Endothelial cell of umbilical vein (primary cell): ENCODE measurements around the gene JAKMIP1. TPM values are rescaled to one million over a fixed set of nuclear protein-coding genes. Genes with fewer than 3 reads are reported as not detected.

Source experiments
- BruUV-seq: library from RNA; stranded (reverse); fragments of 400-500 nt; replicated peaks from 2 replicates; lab custom pipeline; 2021; lab: Mats Ljungman, UMichigan
- CTCF ChIA-PET: fragments of 300-600, 350-600 bp; sonication (Branson Sonifier 250); formaldehyde crosslinking; loops from one replicate; lab custom pipeline; 2021; ENCODE audit warnings: antibody characterized with exemption, inconsistent platforms; lab: Charles Lee
- POLR2A ChIA-PET: fragments of 300-600, 350-600 bp; sonication (Branson Sonifier 250); formaldehyde crosslinking; loops from one replicate; lab custom pipeline; 2021; ENCODE audit warnings: antibody characterized with exemption, inconsistent platforms; lab: Charles Lee
- DNase-seq: peaks from one replicate; pipeline ENCODE4 v3.0.0-alpha.2; 2011; ENCODE audit warnings: low read depth, low spot score
- FAIRE-seq: peaks from 2 replicates; lab custom pipeline; 2011; peaks lifted over from hg19 to GRCh38; lab: Jason Lieb, UNC
- H2AFZ ChIP-seq: 2 replicates; pipeline ENCODE4 v1.6.0; 2012; ENCODE audit warnings: low read depth, low read length, control low read depth, inconsistent platforms
- H3K27ac ChIP-seq: 2 replicates; pipeline ENCODE4 v1.5.1; 2011; ENCODE audit warnings: low read depth, mild to moderate bottlenecking, control low read depth, low read length, moderate library complexity; ENCODE audit not compliant: insufficient read depth
- H3K27me3 ChIP-seq, 2 experiments: 2 replicates each; pipeline versions ENCODE4 v1.6.0 to v1.6.1; 2011; ENCODE audit warnings: low read length in 2 of 2, mixed read lengths in 1 of 2; ENCODE audit not compliant: control insufficient read depth in 2 of 2, insufficient read depth in 2 of 2
- H3K36me3 ChIP-seq, 2 experiments: 2 replicates in 1 of 2; 3 replicates in 1 of 2; pipeline ENCODE4 v1.5.1; 2011; ENCODE audit warnings: low read length in 2 of 2, mild to moderate bottlenecking in 1 of 2, moderate library complexity in 1 of 2; ENCODE audit not compliant: control insufficient read depth in 2 of 2, insufficient read depth in 2 of 2; ENCODE audit errors: extremely low read depth in 1 of 2
- H3K4me1 ChIP-seq: 3 replicates; pipeline ENCODE4 v1.5.1; 2011; ENCODE audit warnings: mild to moderate bottlenecking, low read length; ENCODE audit not compliant: control insufficient read depth, insufficient read depth; ENCODE audit errors: extremely low read depth
- H3K4me2 ChIP-seq: 2 replicates; pipeline ENCODE4 v1.6.1; 2011; ENCODE audit warnings: low read length, control low read depth, mixed read lengths; ENCODE audit not compliant: insufficient read depth
- H3K4me3 ChIP-seq, 3 experiments: fragments of 200-600 bp in 1 of 3; sonication (generic), shearing (Covaris generic) in 1 of 3; replicated peaks in 1 of 3; 2 replicates each; pipeline ENCODE4 v1.5.1; 2011 to 2016; ENCODE audit warnings: control low read depth in 3 of 3, low read length in 3 of 3, mild to moderate bottlenecking in 2 of 3, inconsistent platforms in 1 of 3, low read depth in 1 of 3, moderate library complexity in 1 of 3; ENCODE audit not compliant: insufficient read depth in 1 of 3
- H3K79me2 ChIP-seq: 2 replicates; pipeline ENCODE4 v1.6.0; 2012; ENCODE audit warnings: low read length, inconsistent platforms; ENCODE audit not compliant: control insufficient read depth, insufficient read depth
- H3K9ac ChIP-seq: replicated peaks from 2 replicates; pipeline ENCODE3; 2011; ENCODE audit warnings: low read length, control low read depth; ENCODE audit not compliant: insufficient read depth; ENCODE audit errors: extremely low read depth
- H3K9me1 ChIP-seq: replicated peaks from 3 replicates; pipeline ENCODE4 v1.6.0; 2011; ENCODE audit warnings: mild to moderate bottlenecking, low read length; ENCODE audit not compliant: control insufficient read depth, insufficient read depth; ENCODE audit errors: extremely low read depth
- H3K9me3 ChIP-seq: replicated peaks from 2 replicates; pipeline ENCODE4 v1.5.1; 2012; ENCODE audit warnings: low read length, inconsistent platforms; ENCODE audit not compliant: control insufficient read depth, insufficient read depth
- H4K20me1 ChIP-seq: replicated peaks from 2 replicates; pipeline ENCODE3; 2011; ENCODE audit warnings: mild to moderate bottlenecking, low read length; ENCODE audit not compliant: control insufficient read depth, insufficient read depth; ENCODE audit errors: extremely low read depth
- CTCF ChIP-seq, 2 donors: IDR thresholded peaks; 1 replicate in 1 of 2; 2 replicates in 1 of 2; pipeline ENCODE4 v1.5.1; 2011; ENCODE audit warnings: low read length in 2 of 2, mild to moderate bottlenecking in 2 of 2, moderate library complexity in 2 of 2, control low read depth in 1 of 2, inconsistent platforms in 1 of 2, low read depth in 1 of 2; ENCODE audit not compliant: insufficient read depth in 1 of 2; ENCODE audit errors: extremely low read depth in 1 of 2
- EZH2 ChIP-seq: IDR thresholded peaks from 2 replicates; pipeline ENCODE4 v1.6.1; 2012; ENCODE audit warnings: borderline replicate concordance, low read depth, mild to moderate bottlenecking, moderate library complexity, low read length, inconsistent platforms; ENCODE audit not compliant: severe bottlenecking
- FOS ChIP-seq: IDR thresholded peaks from 2 replicates; pipeline ENCODE4 v1.6.1; 2011; ENCODE audit warnings: mild to moderate bottlenecking, low read length, moderate library complexity, borderline replicate concordance; ENCODE audit not compliant: insufficient read depth
- GATA2 ChIP-seq: IDR thresholded peaks from 2 replicates; pipeline ENCODE4 v1.7.0; 2011; ENCODE audit warnings: low read depth, mild to moderate bottlenecking, moderate library complexity, mixed read lengths, low read length; ENCODE audit not compliant: insufficient read length, insufficient read depth
- JUN ChIP-seq: IDR thresholded peaks from 2 replicates; pipeline ENCODE4 v1.6.1; 2011; ENCODE audit warnings: borderline replicate concordance, low read depth; ENCODE audit not compliant: insufficient read length, insufficient read depth
- MYC ChIP-seq: IDR thresholded peaks from one replicate; pipeline ENCODE4 v1.6.1; 2011; ENCODE audit warnings: mild to moderate bottlenecking, low read depth, low read length
- POLR2A ChIP-seq: IDR thresholded peaks from 2 replicates; pipeline ENCODE4 v1.6.1; 2012; ENCODE audit warnings: low read depth, mild to moderate bottlenecking, control low read depth, low read length
- POLR2AphosphoS5 ChIP-seq: IDR thresholded peaks from 2 replicates; pipeline ENCODE4 v1.6.1; 2012; ENCODE audit warnings: low read depth, mild to moderate bottlenecking, control low read depth, low read length, moderate library complexity; ENCODE audit not compliant: insufficient read depth
- dilution Hi-C: fragments of 300-500 bp; cut with MboI; formaldehyde crosslinking; loops from one replicate; pipeline ENCODE4 v1.15.0; 2019; ENCODE audit warnings: low sequenced_read_pairs; ENCODE audit not compliant: extremely low pct_ligation_motif_present
- intact Hi-C: fragments of 100-400 bp; cut with micrococcal nuclease; formaldehyde crosslinking; loops from one replicate; pipeline ENCODE4 v1.10.0; 2022
- polyA plus RNA-seq, 4 experiments: library from polyadenylated mRNA; depleted of rRNA in 3 of 4; stranded (reverse) in 3 of 4; unstranded in 1 of 4; fragments of >200 nt; gene quantifications; 2 replicates each; pipeline versions ENCODE4 v1.2.1 to v1.2.3, GENCODE V29; 2011 to 2012; ENCODE audit warnings: missing spikeins in 1 of 4
- total RNA-seq: library from RNA; stranded (reverse); gene quantifications from 2 replicates; pipeline ENCODE4 v1.2.3, GENCODE V29; 2021
- TF ChIP-seq, protein P1 (sequence below): IDR thresholded peaks from 2 replicates; pipeline ENCODE4 v1.6.1; 2011; ENCODE audit not compliant: insufficient read depth, insufficient read length

JAKMIP1 gene
- total and polyA plus RNA-seq, 2 donors (not counting 3 experiments of a cell fraction or from before 2014, with no cell fraction given): not detected

DNA sequence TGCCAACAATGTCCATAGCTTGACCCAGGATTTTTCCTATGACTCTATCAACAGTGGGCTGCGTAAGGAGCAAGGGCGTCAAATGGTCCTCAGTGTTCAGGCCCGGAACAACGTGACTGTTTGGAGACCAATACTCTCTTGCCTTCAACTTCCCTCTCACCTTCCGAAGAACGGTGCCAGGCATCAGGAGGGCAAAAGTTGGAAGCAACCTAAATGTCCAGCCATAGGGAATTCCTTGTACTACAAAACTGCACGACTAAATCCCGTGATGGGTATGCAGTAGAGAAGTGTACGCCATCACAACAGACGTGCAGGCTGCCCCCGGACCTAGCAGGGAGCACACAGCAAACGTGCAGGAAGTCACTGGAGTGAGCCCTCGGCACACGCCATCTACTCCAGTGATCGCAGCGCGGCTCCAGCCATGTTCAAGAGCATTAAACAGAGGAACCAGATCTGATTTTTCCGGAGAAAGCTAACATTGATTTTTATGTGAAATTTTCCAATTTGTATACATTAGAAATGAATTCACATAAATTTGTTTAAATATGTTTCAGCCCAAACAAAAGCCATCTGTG, 79.0 kb downstream of the JAKMIP1 start:
- Histone ChIP-seq H3K4me2 (no peak overlapping the region), H3K4me1 (no peaks in the 10 kb centered on the region), H3K9me3 (peaks cover 4% of the 10 kb centered on the region), H3K4me3 (no peak overlapping the region), H3K79me2 (no peaks in the 10 kb centered on the region), H4K20me1 (no peaks in the 10 kb centered on the region), H3K27me3 (no peaks in the 10 kb centered on the region), H3K9me1 (no peaks in the 10 kb centered on the region), H3K9ac (no peak overlapping the region), H3K27ac (no peak overlapping the region), H3K36me3 (no peaks in the 10 kb centered on the region), H2AFZ (no peak overlapping the region)
- dilution Hi-C loops: no loop called here
- intact Hi-C loops: no loop called here
- ChIA-PET CTCF (no interaction called here), POLR2A (no interaction called here)
- FAIRE-seq (no peak), DNase-seq (no peak)
- TF ChIP-seq EZH2 (no peak), POLR2AphosphoS5 (no peak), CTCF (IDR thresholded peaks at IDR 0.05; ENCODE audit: extremely low read depth in 1 of 2, insufficient read depth in 1 of 2, low read depth in 1 of 2, low read length in 2 of 2) (no peak), GATA2 (no peak), MYC (no peak), POLR2A (no peak), FOS (no peak), JUN (no peak)
- TF ChIP-seq, protein P1, sequence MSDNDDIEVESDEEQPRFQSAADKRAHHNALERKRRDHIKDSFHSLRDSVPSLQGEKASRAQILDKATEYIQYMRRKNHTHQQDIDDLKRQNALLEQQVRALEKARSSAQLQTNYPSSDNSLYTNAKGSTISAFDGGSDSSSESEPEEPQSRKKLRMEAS: no peak
- BruUV-seq: no TSS peak
